NCI-H1930 (cell line): ENCODE results near the gene VWA8.
"Not testable (repeated sequence)": the region's sequence is repeated elsewhere in the genome, so short reads cannot be mapped to it uniquely, and the experiment has no call there.

Source experiments
- DNase-seq, 2 experiments: peaks; one replicate each; lab custom pipeline; 2025; lab: John Stamatoyannopoulos, UW

Gene VWA8

GRCh38 chr13:41588448-41588847 is 372.5 kb downstream of the VWA8 start:
- no peak for DNase-seq

DNA sequence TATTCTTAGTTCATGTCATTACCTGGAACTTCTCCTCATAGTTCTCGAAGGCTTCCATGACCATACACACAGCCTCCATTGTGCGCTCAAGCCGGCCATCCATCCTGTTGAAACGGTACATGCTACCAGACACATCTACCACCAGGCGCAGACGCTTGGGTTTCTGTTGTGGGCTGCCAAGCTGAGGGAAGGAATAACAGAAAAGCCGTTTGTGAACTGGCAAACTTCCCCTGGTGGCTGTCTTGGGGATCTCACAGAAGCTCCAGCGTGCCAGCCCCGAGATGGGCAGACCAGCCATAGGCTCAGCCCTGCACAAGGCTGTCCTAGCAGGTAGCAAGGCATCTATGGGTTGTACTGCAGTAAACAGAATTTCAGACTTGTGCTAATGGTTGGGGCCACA is 373.4 kb downstream of the VWA8 start:
- no peak for DNase-seq

GRCh38 chr13:41586216-41586615 is 374.7 kb downstream of the VWA8 start:
- no peak for DNase-seq

DNA sequence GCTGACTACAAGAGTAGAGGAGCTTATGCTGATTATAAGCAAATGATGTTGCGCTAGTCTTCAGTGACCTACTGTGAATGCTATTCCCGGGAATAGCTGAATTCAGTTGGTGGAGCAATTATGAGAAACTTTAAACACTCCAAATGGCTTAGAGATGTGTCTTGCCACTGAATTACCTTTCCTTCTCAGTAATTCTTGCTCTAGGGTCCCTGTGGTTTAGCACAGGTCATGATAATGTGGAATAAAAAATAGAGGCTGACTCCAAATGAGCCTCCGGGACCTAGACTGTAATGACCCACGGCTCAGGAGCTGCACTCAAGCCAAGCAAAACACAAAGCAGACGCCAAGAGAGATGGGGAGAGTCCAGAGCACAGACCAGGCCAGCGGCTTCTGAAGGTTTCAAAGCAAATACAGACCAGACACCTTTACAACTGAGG is 378.9 kb downstream of the VWA8 start:
- DNase-seq, result no peak

DNA sequence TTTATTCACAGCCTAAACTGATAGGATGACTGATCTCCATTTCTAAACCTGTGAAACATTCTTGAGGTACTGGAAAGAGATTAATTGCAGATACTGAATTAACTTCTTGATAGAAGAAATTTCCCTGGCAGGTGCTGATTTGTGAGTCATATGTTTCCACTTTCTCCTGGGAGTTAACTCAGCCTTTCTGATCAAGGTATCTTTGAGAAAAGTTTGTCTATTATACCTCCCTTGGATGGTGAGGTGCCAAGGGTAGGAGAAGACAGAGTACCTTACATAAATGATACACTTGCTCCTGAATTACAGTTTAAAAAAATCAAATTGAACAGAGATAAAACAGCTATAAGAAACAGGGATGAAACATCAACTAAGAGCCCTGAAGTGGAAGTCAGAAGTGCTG is 380.6 kb downstream of the VWA8 start:
- no peak for DNase-seq

- DNase-seq, result no peak
Measured at GRCh38 chr13:41579881-41580280, 381.0 kb downstream of the VWA8 start.

GRCh38 chr13:41579168-41579567 is 381.7 kb downstream of the VWA8 start:
- DNase-seq, result no peak

DNA sequence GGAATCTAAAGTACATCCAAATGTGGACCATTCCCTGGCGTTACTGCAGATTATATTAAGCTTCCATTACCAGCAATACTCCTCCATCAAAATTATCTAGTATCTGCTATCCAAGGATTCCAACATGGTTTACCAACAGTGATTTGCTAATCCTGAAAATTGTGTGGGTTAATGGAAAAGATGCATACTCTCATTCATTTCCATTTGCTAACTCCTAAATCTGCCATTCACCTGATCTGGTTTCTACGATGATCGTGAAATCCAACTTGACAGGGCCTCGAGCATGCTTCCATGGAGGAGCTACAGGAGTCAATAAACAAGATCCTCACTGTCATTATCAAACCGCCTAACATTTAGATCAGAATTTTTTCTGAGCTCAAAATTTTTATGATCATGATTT is 382.5 kb downstream of the VWA8 start:
- DNase-seq, result no peak

DNA sequence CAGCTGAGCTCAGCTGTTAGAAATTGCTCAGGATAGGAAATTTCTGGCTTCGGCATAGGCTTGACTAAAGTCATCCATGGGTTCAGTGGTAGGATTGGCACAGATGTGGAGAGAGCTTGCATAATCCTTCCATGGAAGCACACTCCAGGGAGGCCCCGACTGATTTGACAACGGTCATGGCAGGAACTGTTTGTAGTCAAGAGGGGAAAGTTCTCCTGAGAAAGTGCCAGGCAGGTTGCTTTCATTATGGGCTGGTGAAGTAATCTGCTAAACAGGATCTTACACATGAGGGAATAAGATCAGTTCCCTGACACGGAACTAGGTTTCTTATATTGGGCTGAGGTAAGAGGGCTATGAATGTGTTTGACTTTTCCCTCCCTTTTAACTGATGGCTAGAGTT is 383.5 kb downstream of the VWA8 start:
- DNase-seq, result no peak

DNA sequence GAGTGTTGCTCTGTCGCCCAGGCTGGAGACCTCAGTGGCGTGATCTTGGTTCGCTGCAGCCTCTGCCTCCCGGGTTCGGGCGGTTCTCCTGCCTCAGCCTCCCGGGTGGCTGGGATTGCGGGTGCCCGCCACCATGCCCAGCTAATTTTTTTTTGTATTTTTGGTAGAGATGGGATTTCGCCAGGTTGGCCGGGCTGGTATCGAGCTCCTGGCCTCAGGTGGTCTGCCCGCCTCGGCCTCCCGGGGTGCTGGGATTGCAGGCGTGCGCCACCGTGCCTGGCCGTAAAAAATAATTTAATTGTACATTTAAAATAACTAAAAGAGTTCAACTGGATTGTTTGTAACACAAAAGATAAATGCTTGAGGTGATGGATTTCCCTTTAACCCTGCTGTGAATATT is 387.3 kb downstream of the VWA8 start:
- not testable (repeated sequence) for DNase-seq

DNA sequence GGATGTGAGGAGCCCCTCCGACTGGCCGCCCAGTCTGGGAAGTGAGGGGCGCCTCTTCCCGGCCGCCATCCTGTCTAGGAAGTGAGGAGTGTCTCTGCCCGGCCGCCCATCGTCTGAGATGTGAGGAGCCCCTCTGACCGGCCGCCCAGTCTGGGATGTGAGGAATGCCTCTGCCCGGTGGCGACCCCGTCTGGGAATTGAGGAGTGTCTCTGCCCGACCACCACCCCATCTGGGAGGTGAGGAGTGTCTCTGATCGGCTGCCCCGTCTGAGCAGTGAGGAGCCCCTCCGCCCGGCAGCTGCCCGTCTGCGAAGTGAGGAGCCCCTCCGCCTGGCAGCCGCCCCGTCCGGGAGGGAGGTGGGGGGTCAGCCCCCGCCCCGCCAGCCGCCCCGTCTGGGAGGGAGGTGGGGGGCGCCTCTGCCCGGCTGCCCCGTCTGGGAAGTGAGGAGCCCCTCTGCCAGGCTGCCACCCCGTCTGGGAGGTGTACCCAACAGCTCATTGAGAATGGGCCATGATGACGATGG is 389.0 kb downstream of the VWA8 start:
- DNase-seq, result not testable (repeated sequence)

DNA sequence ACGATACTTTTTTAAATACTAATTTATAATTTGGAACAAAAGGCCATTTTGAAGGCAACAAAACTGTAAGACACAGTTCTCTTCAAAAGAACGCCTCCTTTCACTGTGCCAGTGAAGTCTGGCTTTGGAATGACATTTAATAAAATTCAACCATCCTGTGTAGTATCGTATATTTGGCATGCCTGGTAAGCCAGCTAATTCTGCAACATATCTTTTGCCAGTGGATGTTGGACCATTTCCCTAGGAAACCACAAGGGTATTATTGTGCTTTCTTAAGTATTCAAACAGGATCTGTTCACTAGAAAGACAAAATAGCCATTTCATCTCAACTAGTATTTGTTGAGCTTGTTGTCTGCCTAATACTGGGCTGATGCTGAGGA is 391.9 kb downstream of the VWA8 start:
- DNase-seq, result no peak

- DNase-seq, result no peak
Measured at GRCh38 chr13:41568143-41568971, 392.6 kb downstream of the VWA8 start.

- no peak for DNase-seq
Measured at GRCh38 chr13:41567363-41567762, 393.5 kb downstream of the VWA8 start.

DNA sequence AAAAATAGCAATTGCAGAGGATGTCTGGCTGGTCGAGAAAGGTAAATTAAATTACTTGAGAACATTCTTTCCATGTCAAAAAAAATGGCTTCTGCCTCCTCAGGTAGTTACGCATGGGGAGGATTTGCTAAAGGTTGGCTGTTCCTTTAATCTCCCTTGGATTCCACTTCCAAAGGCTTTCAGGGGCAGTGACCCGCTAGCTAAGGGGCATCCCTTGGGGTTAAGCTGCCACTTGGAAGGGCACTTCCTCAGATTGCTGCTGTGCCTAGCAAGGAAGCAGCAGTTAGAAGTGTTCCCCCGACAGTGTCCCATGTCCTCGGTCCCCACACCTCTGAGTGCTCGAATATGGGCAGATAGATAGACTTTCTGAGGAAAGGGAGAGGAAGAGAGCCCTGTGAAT is 395.1 kb downstream of the VWA8 start:
- no peak for DNase-seq

GRCh38 chr13:41565216-41565615 is 395.7 kb downstream of the VWA8 start:
- no peak for DNase-seq

GRCh38 chr13:41563984-41564365 is 396.9 kb downstream of the VWA8 start:
- DNase-seq, result no peak

DNA sequence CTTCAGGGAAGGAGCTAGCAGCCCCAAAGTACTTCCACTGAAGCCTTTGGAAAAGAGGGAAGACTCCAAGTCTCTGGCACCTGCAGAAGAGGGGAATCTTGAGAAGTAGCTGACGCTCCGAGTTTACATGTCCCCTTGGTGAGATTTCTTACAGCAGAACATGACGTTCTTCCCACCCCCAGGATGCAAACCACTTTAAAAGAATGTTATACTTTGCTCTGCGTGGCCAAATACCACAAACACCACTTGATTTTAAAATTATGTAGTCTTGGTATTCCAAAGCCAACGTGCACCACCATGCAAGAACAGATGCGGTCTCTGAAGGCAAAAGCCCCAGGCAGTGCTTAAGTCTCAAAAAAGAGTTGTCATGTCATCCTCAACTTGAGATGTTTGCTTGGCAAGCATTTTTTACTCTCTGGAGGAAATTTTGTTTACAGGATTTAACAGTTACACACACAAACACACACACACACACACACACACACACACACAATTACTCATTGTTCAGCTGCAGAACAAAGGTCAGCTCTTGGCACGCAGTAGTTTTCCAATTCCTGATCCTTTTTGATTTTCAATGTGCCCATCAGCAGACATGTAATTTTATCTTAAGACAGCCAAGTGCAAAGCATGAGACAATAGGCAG is 397.4 kb downstream of the VWA8 start:
- no peak for DNase-seq

DNA sequence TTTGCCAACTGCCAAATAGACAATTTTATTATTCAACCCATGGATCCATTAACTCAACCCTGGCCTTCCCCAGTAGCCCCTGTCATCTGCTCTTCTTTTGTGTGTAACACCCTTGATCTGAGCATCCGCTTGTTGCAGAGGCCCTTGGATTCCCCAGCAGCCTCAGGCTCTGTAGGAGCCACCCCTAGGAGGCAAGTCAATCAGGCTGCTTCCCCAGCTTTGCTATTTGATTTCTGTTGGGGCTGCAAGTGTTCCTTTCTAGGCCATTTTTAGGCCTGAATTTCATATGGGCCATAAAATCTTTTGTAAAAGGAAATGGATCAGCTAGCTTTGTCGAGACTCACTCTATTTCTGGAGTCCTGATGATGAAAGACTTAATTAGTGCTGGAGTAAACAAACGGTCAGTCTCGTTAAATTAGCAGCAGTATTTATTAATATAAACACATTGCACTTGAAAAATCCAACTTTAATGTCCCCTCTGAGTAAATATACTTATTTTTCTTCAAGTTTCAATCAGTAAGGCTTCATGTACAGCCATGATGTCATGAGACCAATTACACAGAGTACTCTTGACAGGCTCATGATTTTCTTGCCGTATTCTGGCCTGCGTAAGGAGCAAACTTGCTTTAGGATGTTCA is 398.2 kb downstream of the VWA8 start:
- no peak for DNase-seq

DNA sequence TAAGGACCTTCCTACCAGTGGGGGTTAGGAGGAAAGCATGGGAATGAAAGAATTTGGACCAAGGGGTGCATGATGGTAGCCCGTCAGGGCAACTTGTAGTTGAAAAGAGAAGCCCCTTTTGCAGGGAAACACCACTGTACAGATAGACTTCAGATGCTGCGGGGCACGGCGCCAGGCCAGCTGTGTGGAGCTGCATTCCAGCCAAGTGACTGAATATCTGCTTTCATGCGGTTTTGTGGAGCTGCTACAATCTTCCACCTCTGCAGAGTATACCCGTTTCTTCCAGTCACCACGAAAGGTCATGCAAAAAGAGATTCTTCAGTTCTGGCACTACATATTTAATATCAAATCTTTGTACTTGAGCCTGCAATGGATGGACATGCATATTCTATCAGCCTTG is 398.8 kb downstream of the VWA8 start:
- no peak for DNase-seq

GRCh38 chr13:41561170-41561569 is 399.7 kb downstream of the VWA8 start:
- no peak for DNase-seq

DNA sequence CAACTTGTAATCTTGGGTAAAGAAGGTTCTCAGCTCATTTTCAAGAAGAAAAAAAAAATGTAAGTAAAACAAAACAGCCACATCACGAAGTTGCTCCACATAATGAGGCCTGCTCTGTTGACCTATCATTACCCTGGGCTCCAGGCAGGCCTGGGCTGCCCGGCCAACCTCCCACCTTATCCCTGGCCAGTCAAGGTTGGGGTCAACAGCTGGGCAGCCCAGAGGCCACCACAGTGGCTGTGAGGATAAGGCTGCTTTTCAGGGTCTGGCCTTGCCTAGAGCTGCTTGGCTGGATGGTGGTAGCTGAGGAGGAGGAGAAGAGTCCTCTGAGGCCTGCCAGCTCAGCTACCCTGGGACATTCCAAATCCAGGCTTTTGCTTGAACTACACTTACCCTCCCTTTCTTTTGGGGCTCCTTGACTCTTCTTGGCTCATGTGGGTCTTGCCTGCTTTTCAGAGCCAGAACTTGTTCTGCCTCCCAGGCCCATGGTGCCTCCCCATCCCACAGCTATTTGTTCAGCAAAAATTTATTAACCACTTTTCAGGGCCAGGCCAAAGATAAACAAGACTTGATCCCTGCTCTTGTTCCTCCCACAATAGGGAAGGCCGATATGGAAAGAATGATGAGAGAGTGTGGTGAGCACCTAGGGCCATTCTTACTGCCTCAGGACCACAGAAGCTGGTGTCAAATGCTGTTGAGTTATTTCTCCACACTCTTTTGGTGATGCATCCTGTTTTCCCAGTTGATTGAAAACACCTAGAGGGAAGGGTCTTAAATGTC is 401.9 kb downstream of the VWA8 start:
- no peak for DNase-seq
